Measurements from ENCODE around the gene NDUFV2.

The NDUFV2 gene

DNA sequence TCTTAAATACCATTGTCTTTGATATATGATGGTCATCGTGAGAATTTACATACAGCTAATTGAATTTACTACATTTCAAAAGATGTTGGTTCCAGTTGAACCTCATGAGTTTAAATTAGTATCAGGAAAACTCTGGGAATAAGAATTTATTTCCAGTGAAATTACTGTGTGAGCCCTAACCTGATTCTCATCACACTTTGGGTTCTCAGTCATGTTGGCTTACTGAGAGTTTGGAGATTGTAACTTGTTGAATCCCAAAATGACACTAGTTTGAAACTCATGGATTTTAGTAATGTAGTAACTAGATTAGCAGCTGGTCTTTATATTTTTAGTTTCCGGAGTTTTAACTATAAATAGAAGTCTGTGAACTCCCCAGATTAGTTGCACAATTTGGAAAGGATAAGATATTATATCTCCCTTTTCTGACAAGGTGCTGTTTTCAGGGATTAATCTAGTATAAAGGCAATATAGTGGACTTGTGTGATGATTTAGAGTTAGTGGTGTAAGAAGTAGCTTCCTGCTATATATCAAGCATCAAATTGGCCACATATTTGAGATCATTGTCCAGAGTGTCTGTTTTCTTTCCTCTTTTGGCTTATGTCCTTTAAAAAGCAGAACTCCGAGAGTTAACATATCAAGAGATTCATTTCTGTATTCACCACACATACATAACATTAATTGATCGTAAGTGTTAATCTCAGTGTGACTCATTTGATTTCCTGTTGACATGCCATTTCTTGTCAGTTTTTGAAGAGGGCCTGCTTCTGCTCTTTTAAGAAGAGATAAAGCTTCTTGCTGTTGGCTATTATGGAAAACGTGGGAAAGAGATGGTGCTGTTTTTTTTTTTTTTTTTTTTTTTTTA, 15.7 kb downstream of the NDUFV2 start:
- DNase-seq (ENCODE audit: low read depth in 2 of 2, low spot score in 1 of 2) = no peak

- no peak for DNase-seq (ENCODE audit: low read depth in 2 of 2, low spot score in 1 of 2)
These were observed 18.3 kb downstream of the NDUFV2 start for GRCh38 chr18:9120796-9121195.

DNA sequence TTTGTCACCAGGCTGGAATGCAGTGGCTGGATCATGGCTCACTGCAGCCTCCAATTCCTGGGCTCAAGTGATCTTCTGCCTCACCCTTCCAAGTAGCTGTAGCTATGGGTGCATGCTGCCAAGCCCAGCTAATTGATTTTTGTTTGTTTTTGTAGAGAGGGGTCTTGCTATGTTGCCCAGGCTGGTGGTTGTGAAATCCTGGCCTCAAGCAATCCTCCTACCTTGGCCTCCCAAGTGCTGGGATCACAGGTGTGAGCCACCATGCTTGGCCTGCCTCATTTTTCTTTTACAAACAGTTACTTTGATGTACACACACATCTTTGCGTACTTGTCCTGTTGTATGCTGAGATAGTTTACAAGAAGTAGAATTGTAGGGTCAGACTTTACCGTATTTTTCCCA, 21.0 kb downstream of the NDUFV2 start:
- no peak for DNase-seq (ENCODE audit: low read depth in 2 of 2, low spot score in 1 of 2)

GRCh38 chr18:9124824-9125223, 22.3 kb downstream of the NDUFV2 start:
- DNase-seq (ENCODE audit: low read depth in 2 of 2, low spot score in 1 of 2) = no peak

- no peak for DNase-seq (ENCODE audit: low read depth in 2 of 2, low spot score in 1 of 2)
These were observed 23.8 kb downstream of the NDUFV2 start for GRCh38 chr18:9126337-9126736.

DNA sequence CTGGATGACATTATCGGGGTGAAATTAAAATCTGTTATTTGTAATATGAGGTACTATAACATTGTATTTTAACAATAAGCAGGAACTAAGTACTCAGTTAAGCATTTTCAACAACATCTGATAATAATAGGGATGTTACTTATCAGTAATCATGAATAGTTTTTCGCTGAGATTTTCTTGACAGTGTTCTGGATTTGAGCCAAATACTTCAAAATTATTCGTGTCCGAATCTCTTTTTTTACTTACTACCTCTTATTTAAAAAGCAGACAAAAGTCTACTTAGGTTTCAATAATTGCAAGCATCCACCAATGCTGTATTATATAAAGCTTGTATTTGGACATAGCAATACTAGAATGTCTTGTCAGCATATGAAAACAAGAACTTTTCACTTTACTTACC, 27.7 kb downstream of the NDUFV2 start:
- DNase-seq (ENCODE audit: low read depth in 2 of 2, low spot score in 1 of 2) = no peak

GRCh38 chr18:9130806-9131205, 28.3 kb downstream of the NDUFV2 start:
- DNase-seq (ENCODE audit: low read depth in 2 of 2, low spot score in 1 of 2) = no peak

DNA sequence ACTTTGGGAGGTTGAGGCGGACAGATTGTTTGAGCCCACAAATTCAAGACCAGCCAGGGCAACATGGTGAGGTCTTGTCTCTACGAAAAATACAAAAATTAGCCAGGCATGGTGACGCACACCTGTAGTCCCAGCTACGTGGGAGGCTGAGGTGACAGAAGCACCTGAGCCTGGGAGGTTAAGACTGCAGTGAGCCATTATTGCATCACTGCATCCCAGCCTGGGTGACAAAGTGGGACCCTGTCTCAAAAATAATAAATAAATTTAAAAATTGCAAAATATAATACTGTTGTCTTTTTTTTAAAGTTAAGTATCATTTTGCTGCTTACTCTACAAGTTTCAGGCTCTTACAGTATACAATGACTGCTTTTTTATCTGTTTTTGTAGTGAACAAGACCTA, 30.1 kb downstream of the NDUFV2 start:
- DNase-seq (ENCODE audit: low read depth in 2 of 2, low spot score in 1 of 2) = no peak

DNA sequence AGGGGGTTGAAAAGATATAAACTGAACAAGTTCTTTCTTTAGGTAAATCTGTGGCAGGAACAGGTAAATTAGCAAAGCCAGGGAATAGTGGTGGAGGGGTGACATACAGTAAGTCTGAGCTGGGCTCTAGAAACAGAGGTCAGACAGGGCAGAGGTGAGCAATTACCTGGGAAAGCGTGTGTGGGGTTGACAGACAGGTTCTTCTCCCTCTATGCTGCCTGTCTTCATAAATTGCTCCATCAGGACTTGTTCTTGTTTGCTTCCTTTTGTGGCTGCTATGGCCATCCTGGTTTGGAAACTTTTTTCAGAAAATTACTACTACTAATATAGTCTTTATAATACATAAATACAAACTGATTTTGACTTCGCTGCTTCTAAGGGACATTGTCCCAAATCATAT, 30.7 kb downstream of the NDUFV2 start:
- DNase-seq (ENCODE audit: low read depth in 2 of 2, low spot score in 1 of 2) = no peak

DNA sequence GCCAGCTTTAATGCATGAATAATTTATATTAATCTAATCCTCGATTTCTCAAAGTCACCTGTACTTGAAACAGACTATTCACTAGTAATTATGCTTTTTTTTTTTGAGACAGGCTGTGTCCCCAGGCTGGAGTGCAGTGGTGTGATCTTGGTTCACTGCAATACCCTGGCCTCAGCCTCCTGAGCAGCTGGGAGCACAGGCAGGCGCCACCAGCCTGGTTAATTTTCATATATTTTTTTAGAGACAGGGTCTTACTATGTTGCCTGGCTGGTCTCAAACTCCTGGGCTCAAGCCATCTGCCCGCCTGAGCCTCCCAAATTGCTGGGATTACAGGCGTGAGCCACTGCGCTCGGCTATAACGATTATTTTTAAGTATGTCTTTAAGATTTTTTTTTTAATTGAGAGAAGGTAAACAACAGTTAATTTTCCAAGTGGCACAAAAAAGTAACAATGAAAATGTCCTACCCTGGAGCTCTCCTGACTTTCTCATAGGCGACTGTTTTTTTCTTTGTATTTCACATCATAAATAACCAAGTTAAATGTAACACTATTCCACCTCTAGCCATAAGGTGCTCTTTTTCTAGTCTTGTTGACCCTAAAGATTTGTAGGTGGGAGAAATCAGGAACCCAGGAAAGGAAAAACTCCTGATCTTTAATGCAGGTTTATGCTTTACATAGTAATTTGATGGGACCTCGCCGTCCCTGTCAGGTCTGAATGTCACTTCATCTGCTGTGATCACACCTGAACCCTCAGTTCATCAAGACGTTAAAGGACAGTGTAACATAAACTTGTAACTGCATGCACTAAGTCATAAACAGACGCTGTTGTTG, 32.8 kb downstream of the NDUFV2 start:
- DNase-seq (ENCODE audit: low read depth in 2 of 2, low spot score in 1 of 2) = no peak

- no peak for DNase-seq (ENCODE audit: low read depth in 2 of 2, low spot score in 1 of 2)
These were observed 33.4 kb downstream of the NDUFV2 start for GRCh38 chr18:9135912-9136314.

DNA sequence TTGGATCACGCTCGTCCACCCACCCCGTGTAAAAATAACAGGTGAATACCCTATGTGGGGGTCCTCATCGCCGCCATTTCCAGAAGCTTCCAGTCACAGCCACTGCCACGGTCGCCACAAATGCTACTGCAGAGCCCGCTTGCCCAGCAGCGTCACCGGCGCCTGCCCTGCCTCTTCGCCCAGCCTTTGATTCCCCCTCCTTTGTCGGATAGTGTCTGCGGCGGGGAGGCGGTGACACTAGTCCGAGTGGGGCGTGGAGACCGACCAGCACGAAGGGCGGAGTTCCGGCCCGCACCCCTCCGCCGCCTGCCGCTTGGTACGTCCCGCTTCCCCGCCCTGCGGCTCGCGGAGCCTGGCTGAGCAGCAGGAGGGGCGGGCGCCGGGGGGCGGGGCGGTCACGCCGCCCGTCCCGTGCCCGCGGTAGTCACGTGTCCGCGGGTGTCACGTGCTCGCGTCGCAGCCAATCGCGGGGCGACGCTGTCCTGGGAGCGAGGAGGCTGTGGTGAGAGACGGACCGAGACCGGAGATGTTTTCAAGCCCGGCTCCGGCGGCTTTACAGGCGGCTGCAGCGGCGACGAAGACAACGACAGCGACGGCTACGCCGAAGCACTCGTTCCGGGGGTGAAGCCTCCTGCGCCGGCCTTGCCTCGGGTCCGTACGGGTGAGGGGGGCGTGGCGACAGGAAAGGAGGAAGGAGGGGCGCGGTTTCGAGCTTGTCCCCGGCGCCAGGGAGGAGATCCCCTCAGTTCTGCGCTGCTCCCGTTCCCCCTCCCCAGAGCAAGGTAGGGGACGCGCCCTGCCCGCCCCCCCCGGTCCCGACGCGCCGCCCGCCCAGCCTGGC, 34.0 kb downstream of the NDUFV2 start, which contains the start of gene ANKRD12:
ANKRD12 (plus strand) TSS at position 467 of the 841 bp plus-strand sequence. CDS start 45,652 bp downstream, outside the sequence.
- DNase-seq (ENCODE audit: low read depth in 2 of 2, low spot score in 1 of 2) = peak; percentile 85 to 97

DNA sequence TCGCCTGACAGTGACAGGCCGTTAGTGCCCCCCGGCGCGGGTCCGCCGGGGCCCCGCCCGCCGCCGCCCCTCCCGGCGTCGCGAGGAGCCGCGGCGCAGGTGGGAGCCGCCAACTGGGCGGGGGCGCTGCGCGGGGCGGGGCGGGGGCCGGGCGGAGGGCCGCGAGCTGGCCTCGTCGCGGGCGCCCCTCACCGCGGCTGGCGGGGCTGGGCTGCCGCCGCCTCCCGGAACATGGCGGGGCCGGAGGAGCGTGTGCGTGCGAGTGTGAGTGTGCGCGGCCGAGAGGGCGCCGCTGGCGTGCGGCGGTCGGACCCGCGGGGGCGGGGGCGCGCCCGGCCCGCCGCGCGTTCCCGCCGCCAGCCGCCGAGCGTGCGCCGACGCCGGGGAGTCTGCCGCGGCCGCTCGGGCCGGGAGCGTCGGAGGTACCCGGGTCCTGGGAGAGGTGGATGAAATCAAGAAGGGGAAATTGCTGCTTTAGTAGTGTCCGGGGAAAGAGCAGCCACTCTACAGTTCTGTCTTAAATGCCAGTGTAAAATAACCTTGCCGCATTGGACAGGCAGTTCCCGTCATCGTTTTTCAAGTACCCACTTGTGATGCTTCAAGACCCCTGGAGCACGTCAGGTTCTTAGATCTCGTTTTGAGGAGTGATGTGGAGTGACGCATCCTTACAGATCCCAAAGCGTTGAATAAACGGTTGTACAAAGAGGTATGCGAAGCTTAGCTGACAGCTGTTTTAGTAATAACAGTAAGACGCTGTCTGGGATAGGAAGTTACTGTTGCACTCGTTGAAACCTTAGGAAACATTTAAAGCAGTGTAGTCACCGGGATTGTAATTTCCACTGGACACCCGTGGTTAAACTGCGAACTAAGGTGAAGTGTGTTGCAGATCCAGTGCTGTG, 34.9 kb downstream of the NDUFV2 start:
- DNase-seq (ENCODE audit: low read depth in 2 of 2, low spot score in 1 of 2) = peak; percentile 12 to 49

GRCh38 chr18:9139400-9140039, 37.0 kb downstream of the NDUFV2 start:
- no peak for DNase-seq (ENCODE audit: low read depth in 2 of 2, low spot score in 1 of 2)

DNA sequence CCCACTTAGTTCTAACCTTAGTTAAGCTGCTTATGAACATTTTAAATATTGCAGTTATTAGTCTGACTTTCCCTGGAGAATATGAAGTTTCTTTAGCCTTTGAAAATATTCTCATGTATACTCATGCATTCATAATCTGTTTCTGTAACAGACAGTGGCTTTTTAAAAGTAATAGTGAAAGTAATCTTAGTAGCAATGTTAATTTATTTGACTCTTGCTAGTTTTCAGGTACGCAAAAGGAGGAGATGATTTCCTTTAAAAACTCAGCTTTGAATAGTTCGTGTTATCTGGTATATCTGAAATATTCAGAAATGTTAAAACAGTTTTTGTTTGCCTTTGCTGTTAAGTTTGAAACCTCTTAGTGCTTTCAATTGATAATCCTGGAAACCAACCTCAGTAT, 37.9 kb downstream of the NDUFV2 start:
- DNase-seq (ENCODE audit: low read depth in 2 of 2, low spot score in 1 of 2) = no peak

DNA sequence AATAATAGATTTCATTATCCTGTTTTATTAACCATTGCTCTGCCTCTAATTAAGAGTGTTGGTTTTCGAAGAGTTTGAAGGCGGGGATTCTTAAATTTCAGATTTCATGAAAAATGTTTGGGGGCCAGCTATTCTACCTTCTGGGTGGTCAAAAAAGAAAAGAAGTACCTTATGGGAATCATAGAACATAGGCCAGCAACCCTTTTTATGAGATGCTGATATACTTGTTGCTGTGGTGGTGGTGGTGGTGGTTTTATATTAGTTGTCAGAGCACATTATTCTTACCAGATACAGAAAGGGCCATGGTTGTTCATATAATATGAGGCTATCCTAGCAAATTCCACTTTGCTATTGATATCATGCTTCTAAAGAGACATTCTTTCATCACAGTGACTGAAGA, 38.5 kb downstream of the NDUFV2 start:
- no peak for DNase-seq (ENCODE audit: low read depth in 2 of 2, low spot score in 1 of 2)

- no peak for DNase-seq (ENCODE audit: low read depth in 2 of 2, low spot score in 1 of 2)
These were observed 43.7 kb downstream of the NDUFV2 start for GRCh38 chr18:9146224-9146623.

DNA sequence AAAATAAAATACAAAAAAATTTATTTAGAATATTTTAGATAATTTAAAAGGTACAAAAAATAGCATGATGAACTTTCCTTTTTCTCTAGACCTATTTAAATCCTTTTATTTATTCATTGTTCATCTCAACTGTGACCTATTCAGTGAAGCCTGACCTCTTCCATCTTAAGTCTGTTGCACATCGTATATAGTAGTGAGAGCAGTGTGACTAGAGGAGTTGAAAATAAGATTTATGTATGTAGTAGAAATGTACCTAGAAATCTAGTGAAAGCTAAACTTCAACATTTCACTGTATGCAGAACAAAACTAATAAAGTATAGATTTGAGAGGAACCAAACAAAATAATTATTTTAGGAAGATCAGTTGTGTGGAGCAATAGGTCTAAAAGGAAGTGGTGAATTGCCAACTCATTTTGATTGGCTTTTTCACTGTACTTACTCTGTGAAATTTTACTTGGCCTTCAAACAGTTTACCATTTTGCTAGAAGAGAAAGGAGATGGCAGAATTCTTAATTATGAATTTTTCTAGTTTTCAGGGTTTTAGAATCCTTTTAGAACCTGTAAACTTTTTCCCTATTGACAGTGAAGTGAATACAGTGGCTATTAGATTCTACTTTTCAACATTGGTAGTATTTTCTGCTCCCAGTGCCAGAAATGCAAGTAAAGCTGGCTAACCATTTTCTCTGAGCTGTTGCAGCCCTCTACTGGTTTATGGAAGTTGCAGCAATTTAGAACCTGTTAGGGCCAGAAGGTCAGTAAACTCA, 45.1 kb downstream of the NDUFV2 start:
- no peak for DNase-seq (ENCODE audit: low read depth in 2 of 2, low spot score in 1 of 2)

DNA sequence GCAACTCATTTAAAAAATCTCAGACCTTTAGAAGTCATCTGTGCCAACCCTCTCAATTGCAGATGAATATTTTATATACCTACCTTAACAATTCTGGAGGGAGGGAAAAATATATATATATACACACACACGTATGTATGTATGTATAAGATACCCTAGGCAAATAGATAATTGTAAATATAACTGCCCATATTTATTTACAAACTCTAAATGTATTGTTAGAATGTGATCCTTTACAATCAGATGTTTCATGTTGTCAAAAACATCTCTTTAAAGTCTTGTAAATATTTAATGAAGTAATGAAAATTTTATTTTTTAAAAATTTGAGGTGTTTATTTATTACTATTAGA, 45.7 kb downstream of the NDUFV2 start:
- no peak for DNase-seq (ENCODE audit: low read depth in 2 of 2, low spot score in 1 of 2)

All from stimulated activated CD8-positive, alpha-beta memory T cell treated with anti-CD3 and anti-CD28 coated beads, Interleukin-4, amount 100 ng/mL, for 4 hours (primary cell).